AG04450 (cell line): Measurements from ENCODE around the gene CASP2. TPM values are rescaled to one million over a fixed set of nuclear protein-coding genes. Genes with fewer than 3 reads are reported as not detected.
A peak's percentile ranks its signal among the peaks of the same experiment; 100 is the strongest.

Source experiments
- CTCF ChIA-PET: fragments of 300-600, 350-600 bp; formaldehyde crosslinking; extraction: SDS; loops from one replicate; lab custom pipeline; 2022; ENCODE audit warnings: antibody characterized with exemption, inconsistent platforms; lab: Charles Lee
- POLR2A ChIA-PET: fragments of 350-600 bp; formaldehyde crosslinking; extraction: SDS; loops from one replicate; lab custom pipeline; 2021; ENCODE audit warnings: antibody characterized with exemption, inconsistent platforms; lab: Yijun Ruan, JAX
- DNase-seq: peaks from one replicate; pipeline ENCODE4 v3.0.0-alpha.2; 2011; ENCODE audit warnings: low read depth, low spot score
- H3K27ac ChIP-seq: one replicate; pipeline ENCODE4 v1.5.1; 2012; ENCODE audit warnings: low read depth, low read length, control low read depth
- H3K27me3 ChIP-seq: one replicate; pipeline ENCODE4 v1.6.0; 2012; ENCODE audit warnings: low read length; ENCODE audit not compliant: control insufficient read depth, insufficient read depth
- H3K4me3 ChIP-seq: 2 replicates; pipeline ENCODE4 v1.5.1; 2011; ENCODE audit warnings: mild to moderate bottlenecking, low read depth, low read length, control low read depth
- H3K9me3 ChIP-seq: 2 replicates; pipeline ENCODE4 v1.5.1; 2012; ENCODE audit warnings: low read length; ENCODE audit not compliant: control insufficient read depth, insufficient read depth
- CTCF ChIP-seq: IDR thresholded peaks from 2 replicates; pipeline ENCODE4 v1.5.1; 2011; ENCODE audit warnings: low read depth, low read length, control low read depth, inconsistent platforms
- polyA plus RNA-seq: library from polyadenylated mRNA; depleted of rRNA; stranded (reverse); fragments of >200 nt; gene quantifications from 2 replicates; pipeline ENCODE4 v1.2.3, GENCODE V29; 2011

CASP2 gene
- polyA plus RNA-seq, 1 experiment, result 21.8 TPM

GRCh38 chr7:143323653-143324052 lies 35.5 kb downstream of the CASP2 start:
- no peaks in the 10 kb centered on the region for H3K9me3 ChIP-seq
- ChIA-PET CTCF (interaction anchor here (1.2 kb wide), 1 partner anchor 36 kb away, joined by 3 read pairs; the partner anchor contains the start of gene CASP2), POLR2A (no interaction called here)
- no peaks in the 10 kb centered on the region for H3K27me3 ChIP-seq
- no peak overlapping the region for H3K27ac ChIP-seq
- H3K4me3 ChIP-seq, result no peak overlapping the region
- no peak for TF ChIP-seq CTCF
- DNase-seq, result no peak

GRCh38 chr7:143325240-143325639 lies 37.1 kb downstream of the CASP2 start:
- ChIA-PET POLR2A (no interaction called here), CTCF (interaction anchor here (2.0 kb wide), 1 partner anchor 84 kb away, joined by 8 read pairs; no protein-coding TSS in a partner anchor)
- H3K4me3 ChIP-seq, result no peak overlapping the region
- H3K27me3 ChIP-seq, result no peaks in the 10 kb centered on the region
- no peak for DNase-seq
- no peaks in the 10 kb centered on the region for H3K9me3 ChIP-seq
- H3K27ac ChIP-seq, result no peak overlapping the region
- TF ChIP-seq CTCF, result no peak

GRCh38 chr7:143327903-143328302 lies 39.8 kb downstream of the CASP2 start:
- CTCF ChIA-PET, result interaction anchor here (1.2 kb wide), 1 partner anchor 17 kb away, joined by 4 read pairs; no protein-coding TSS in a partner anchor
- H3K4me3 ChIP-seq, result no peak overlapping the region

GRCh38 chr7:143329471-143330170 lies 41.5 kb downstream of the CASP2 start:
- no peak for TF ChIP-seq CTCF
- DNase-seq, result no peak
- H3K27me3 ChIP-seq, result no peaks in the 10 kb centered on the region
- ChIA-PET CTCF (interaction anchor here (1.0 kb wide), 1 partner anchor 30 kb away, joined by 4 read pairs; no protein-coding TSS in a partner anchor), POLR2A (no interaction called here)
- no peaks in the 10 kb centered on the region for H3K9me3 ChIP-seq
- H3K4me3 ChIP-seq, result no peak overlapping the region
- H3K27ac ChIP-seq, result no peak overlapping the region

More at GRCh38 chr7:143327903-143328302, 39.8 kb downstream of the CASP2 start:
- DNase-seq, result no peak
- POLR2A ChIA-PET, result no interaction called here
- no peak for TF ChIP-seq CTCF
- H3K27ac ChIP-seq, result no peak overlapping the region
- no peaks in the 10 kb centered on the region for H3K27me3 ChIP-seq
- no peaks in the 10 kb centered on the region for H3K9me3 ChIP-seq

- ChIA-PET CTCF (interaction anchor here (0.6 to 2.6 kb wide), 2 partner anchors 14 to 91 kb away, joined by 3 to 13 read pairs; no protein-coding TSS in a partner anchor), POLR2A (interaction anchor here (0.6 to 0.8 kb wide), 4 partner anchors 19 to 49 kb away, joined by 3 to 4 read pairs (median 3); no protein-coding TSS in a partner anchor)
- DNase-seq, result peak; percentile 77
- no peaks in the 10 kb centered on the region for H3K9me3 ChIP-seq
- no peak for TF ChIP-seq CTCF
- H3K27me3 ChIP-seq, result no peaks in the 10 kb centered on the region
- no peak overlapping the region for H3K4me3 ChIP-seq
- H3K27ac ChIP-seq, result peak overlapping the region; percentile 66
Measured at GRCh38 chr7:143331179-143331801, 43.1 kb downstream of the CASP2 start.
